ENCODE data around the gene FNBP1.

The FNBP1 gene

GRCh38 chr9:129919841-129920240, 123.1 kb downstream of the FNBP1 start:
- no peak for DNase-seq (ENCODE audit: low spot score)
- TF ChIP-seq CTCF (IDR thresholded peaks at IDR 0.05; ENCODE audit: extremely low read depth, missing control alignments) = no peak

DNA sequence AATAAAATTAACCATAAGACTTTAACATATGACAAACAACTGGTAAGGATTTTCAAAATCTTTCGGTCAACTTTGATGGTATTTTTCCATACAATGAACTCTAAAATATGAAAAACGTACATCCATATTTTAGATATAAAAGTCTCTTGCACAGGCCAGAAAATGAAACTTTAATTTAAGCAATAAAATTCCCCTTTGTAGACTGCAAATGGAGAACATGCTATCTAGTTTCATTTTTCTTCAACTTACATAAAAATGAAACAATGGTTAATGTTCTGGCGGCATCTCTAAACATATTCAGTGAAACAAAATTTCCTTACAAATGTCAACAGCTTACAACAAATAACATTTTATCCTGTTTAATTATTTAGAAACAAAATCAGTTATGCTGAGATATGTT, 123.7 kb downstream of the FNBP1 start:
- DNase-seq (ENCODE audit: low spot score) = no peak
- TF ChIP-seq CTCF (IDR thresholded peaks at IDR 0.05; ENCODE audit: extremely low read depth, missing control alignments) = no peak

DNA sequence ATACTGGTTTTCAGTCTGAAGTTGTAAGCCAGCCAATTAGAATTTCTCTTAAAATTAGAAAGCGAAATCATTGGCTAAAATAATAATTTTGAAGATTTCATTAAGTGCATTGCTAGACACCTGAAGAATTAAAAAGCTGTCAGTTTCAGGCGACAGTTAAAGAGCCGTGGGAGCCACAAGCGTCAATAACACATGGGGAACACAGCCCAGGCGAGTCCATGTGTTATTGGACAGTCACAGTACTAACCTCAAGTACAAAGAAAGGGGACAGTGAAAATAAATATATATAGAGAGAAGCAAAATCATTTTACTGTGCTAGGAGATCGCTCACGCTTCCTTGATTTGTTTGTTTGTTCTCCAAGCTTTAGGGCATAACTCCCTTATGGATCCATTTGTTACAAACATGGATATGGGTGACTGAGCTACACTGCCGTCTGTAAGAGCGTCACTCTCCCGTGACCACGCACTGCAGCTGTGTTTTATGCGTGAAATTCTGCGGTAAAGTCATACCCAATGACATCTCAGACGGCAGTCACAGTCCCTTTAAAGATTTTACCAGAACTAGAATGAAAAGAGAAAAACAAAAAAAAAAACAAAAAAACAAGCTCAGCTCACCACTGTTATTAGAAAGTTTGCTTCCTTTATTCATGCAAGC, 124.6 kb downstream of the FNBP1 start:
- no peak for DNase-seq (ENCODE audit: low spot score)
- no peak for TF ChIP-seq CTCF (IDR thresholded peaks at IDR 0.05; ENCODE audit: extremely low read depth, missing control alignments)

- no peak for TF ChIP-seq CTCF (IDR thresholded peaks at IDR 0.05; ENCODE audit: extremely low read depth, missing control alignments)
- DNase-seq (ENCODE audit: low spot score) = no peak
These were observed 126.3 kb downstream of the FNBP1 start for GRCh38 chr9:129916707-129917106.

DNA sequence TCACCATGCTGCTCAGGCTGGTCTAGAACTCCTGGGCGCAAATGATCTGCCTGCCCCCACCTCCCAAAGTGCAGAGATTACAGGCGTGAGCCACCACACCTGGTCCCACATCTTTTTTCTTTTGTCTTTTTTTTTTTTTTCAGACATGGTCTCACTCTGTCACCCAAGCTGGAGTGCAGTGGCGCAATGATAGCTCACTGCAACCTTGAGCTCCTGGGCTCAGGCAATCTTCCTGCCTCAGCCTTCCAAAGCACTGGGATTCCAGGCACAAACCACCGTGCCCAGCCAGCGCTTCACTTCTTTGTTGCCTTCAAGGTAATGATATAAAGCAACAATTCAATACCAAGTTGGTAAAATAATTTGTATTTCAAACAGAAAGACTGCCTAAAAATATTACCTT, 128.9 kb downstream of the FNBP1 start:
- no peak for TF ChIP-seq CTCF (IDR thresholded peaks at IDR 0.05; ENCODE audit: extremely low read depth, missing control alignments)
- no peak for DNase-seq (ENCODE audit: low spot score)

DNA sequence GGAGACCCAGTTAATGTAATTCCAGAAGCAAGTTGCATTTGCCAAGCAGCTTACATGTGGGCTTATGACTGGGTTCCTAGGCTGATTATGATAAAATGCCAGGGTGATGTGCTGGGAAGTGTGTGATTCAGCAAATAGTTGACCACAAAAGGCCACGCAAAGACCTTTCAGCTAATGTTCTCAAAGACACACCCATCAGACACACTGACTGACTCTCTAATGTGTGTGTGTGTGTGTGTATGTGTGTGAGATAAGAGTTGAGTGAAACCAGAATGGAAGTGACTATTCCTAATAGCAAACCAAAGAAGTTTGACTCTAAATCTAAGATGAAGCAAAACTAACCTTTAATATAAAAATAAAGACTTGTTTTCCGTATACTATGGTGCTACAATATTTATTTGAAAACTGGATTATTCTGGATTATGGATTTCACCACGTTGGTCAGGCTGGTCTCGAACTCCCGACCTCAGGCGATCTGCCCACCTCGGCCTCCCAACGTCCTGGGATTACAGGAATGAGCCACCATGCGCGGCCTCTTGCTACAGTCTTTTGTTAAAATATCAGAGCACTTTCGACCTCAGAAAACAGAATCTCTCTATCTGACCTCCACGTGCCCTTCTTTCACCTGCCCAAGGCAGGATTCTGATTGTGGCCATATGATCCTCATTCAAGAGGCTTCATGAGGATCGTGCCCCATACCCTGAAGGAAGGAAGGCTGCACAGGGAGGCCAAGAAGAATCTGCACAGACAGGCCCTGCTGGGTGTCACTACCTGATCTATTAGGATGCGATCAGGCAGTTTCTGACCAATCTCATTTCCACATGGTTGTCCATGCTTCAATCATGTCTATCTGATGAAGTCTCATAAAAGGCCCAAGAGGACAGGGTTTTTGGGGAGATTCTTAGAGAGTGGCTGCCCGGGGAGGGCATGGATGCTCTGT, 132.1 kb downstream of the FNBP1 start:
- TF ChIP-seq CTCF (IDR thresholded peaks at IDR 0.05; ENCODE audit: extremely low read depth, missing control alignments) = no peak
- no peak for DNase-seq (ENCODE audit: low spot score)

GRCh38 chr9:129909851-129910250, 133.1 kb downstream of the FNBP1 start:
- no peak for TF ChIP-seq CTCF (IDR thresholded peaks at IDR 0.05; ENCODE audit: extremely low read depth, missing control alignments)
- DNase-seq (ENCODE audit: low spot score) = no peak

Data from GM20000 (cell line).